ENCODE data around the gene PLPP6. TPM values are rescaled to one million over a fixed set of nuclear protein-coding genes. Genes with fewer than 3 reads are reported as not detected.
A peak's percentile ranks its signal among the peaks of the same experiment; 100 is the strongest.

The PLPP6 gene
- total and polyA plus RNA-seq, 8 donors, result 5.7 to 10.5 (median 9.6) TPM

GRCh38 chr9:4617752-4618151 is 44.3 kb upstream of the PLPP6 start:
- intact Hi-C loops (cut with DNase I), result no loop called here
- TF ChIP-seq, protein P1, sequence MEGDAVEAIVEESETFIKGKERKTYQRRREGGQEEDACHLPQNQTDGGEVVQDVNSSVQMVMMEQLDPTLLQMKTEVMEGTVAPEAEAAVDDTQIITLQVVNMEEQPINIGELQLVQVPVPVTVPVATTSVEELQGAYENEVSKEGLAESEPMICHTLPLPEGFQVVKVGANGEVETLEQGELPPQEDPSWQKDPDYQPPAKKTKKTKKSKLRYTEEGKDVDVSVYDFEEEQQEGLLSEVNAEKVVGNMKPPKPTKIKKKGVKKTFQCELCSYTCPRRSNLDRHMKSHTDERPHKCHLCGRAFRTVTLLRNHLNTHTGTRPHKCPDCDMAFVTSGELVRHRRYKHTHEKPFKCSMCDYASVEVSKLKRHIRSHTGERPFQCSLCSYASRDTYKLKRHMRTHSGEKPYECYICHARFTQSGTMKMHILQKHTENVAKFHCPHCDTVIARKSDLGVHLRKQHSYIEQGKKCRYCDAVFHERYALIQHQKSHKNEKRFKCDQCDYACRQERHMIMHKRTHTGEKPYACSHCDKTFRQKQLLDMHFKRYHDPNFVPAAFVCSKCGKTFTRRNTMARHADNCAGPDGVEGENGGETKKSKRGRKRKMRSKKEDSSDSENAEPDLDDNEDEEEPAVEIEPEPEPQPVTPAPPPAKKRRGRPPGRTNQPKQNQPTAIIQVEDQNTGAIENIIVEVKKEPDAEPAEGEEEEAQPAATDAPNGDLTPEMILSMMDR (IDR thresholded peaks at IDR 0.05), result no peak
- no peaks in the 10 kb centered on the region for H3K27me3 ChIP-seq
- DNase-seq (no peak), ATAC-seq (no peak)
- no peaks in the 10 kb centered on the region for H3K9me3 ChIP-seq
- no peak overlapping the region for H3K4me3 ChIP-seq
- no peak overlapping the region for H3K27ac ChIP-seq
- no peaks in the 10 kb centered on the region for H3K36me3 ChIP-seq
- H3K4me1 ChIP-seq, result no peaks in the 10 kb centered on the region

DNA sequence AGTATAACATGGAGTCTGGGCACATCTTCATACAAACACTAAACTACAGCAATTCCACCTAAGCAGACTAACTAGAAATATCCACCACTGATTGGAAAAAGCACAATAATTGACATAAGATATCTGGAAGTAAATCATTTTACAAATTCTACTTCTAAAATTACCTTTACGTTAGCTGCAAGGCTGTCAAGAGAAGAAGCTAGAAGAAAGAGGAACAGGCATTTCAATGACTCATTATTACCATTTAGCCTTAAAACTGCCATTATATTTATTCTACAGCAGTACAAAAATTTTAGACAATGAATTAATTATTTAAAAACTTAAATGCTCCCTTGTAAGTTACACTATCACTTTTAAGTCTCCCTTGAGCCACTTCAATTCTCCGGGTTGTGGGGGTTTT is 43.4 kb upstream of the PLPP6 start:
- ATAC-seq (no peak), DNase-seq (no peak)
- no peaks in the 10 kb centered on the region for H3K27me3 ChIP-seq
- no peak overlapping the region for H3K27ac ChIP-seq
- H3K4me1 ChIP-seq, result no peaks in the 10 kb centered on the region
- TF ChIP-seq, protein P1 (IDR thresholded peaks at IDR 0.05), result no peak
- no peaks in the 10 kb centered on the region for H3K9me3 ChIP-seq
- intact Hi-C loops (cut with DNase I), result no loop called here
- H3K36me3 ChIP-seq, result no peaks in the 10 kb centered on the region
- H3K4me3 ChIP-seq, result no peak overlapping the region

GRCh38 chr9:4620057-4620765 is 41.9 kb upstream of the PLPP6 start:
- H3K27me3 ChIP-seq, result no peaks in the 10 kb centered on the region
- TF ChIP-seq, protein P1 (IDR thresholded peaks at IDR 0.05), result no peak
- H3K36me3 ChIP-seq, result no peaks in the 10 kb centered on the region
- no peaks in the 10 kb centered on the region for H3K9me3 ChIP-seq
- H3K27ac ChIP-seq, result no peak overlapping the region
- no peak overlapping the region for H3K4me3 ChIP-seq
- intact Hi-C loops (cut with DNase I), result no loop called here
- DNase-seq, result no peak
- no peaks in the 10 kb centered on the region for H3K4me1 ChIP-seq
- no peak for ATAC-seq

GRCh38 chr9:4620881-4621555 is 41.1 kb upstream of the PLPP6 start:
- H3K27ac ChIP-seq, result no peak overlapping the region
- ATAC-seq, result no peak
- no peaks in the 10 kb centered on the region for H3K27me3 ChIP-seq
- no peak for DNase-seq
- intact Hi-C loops (cut with DNase I), result no loop called here
- no peaks in the 10 kb centered on the region for H3K4me1 ChIP-seq
- H3K36me3 ChIP-seq, result no peaks in the 10 kb centered on the region
- H3K9me3 ChIP-seq, result no peaks in the 10 kb centered on the region
- TF ChIP-seq, protein P1 (IDR thresholded peaks at IDR 0.05), result no peak
- no peak overlapping the region for H3K4me3 ChIP-seq

GRCh38 chr9:4622016-4622415 is 40.1 kb upstream of the PLPP6 start:
- TF ChIP-seq, protein P1 (IDR thresholded peaks at IDR 0.05), result no peak
- Histone ChIP-seq H3K4me3 (no peak overlapping the region), H3K4me1 (no peaks in the 10 kb centered on the region), H3K9me3 (no peaks in the 10 kb centered on the region), H3K27ac (no peak overlapping the region), H3K36me3 (no peaks in the 10 kb centered on the region), H3K27me3 (no peaks in the 10 kb centered on the region)
- intact Hi-C loops (cut with DNase I), result no loop called here
- ATAC-seq (peak; percentile 49), DNase-seq (peak in 2 of 4 donors; percentile 1 to 9)

Measured in left lung (tissue), 10 donors.